ENCODE results near the gene SLX9. TPM values are rescaled to one million over a fixed set of nuclear protein-coding genes. Genes with fewer than 3 reads are reported as not detected.
A peak's percentile ranks its signal among the peaks of the same experiment; 100 is the strongest.

SLX9 gene
- total and polyA plus RNA-seq, 7 experiments from 2014 or later, result 13.2 to 46.4 (median 19.2) TPM

DNA sequence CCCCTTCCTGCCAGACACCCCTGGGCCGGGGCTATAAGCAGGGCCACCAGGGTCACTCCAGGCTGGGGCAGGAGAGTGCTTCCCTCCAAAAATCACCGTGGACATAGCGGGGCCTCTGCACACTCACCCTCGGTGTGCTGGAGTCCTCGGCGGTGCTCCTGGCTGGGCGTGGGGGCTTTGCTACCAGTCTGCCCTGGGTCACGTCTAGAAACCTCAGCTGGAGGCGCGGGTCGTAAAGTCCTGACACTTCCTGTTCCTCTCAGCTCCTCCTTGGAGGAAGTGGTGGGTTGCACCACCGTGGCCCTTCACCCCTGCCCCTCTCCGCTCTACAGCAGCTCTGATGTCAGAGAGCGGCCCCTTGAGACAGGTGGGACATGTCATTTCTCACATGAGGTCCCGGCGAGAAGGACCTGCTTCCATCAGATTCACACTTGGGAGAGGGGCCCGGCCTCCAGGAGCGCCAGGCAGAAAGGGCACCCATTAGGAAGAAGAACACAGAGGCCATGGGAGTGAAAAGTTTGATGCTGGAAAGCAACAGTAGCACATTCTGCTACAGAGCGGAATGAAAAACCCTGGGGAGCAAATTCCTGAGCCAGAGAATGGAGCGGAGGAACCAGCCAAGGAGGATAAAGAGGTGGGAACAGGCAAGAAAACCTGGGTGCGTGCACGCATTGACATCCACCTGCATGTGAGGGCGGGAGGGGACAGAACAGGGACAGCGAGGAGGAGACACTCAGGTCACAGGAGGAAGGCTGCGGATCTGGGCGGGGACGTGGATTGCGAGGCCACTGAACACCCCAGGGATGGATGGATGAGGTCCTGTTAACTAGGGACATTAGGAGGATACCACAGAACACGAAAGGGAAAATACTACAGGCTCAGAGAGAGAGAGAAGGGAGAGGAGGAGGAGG, 18.9 kb upstream of the SLX9 start, which contains the start of gene ITGB2:
TSS of gene ITGB2 (minus strand) at position 206 of the 911 bp plus-strand sequence. CDS start 10,117 bp downstream, outside the sequence.
- H3K27me3 ChIP-seq (ENCODE audit: control insufficient read depth in 2 of 2, insufficient read depth in 2 of 2, low read length in 2 of 2), result no peaks in the 10 kb centered on the region
- peak within 1 kb of the TSS; percentile 89 to 100 (median 99) for H3K4me3 Mint-ChIP-seq
- peak within 1 kb of the TSS; percentile 72 for H3K27ac ChIP-seq (ENCODE audit: low read depth, low read length)
- H3K4me1 Mint-ChIP-seq, result peaks cover 63 to 85% (median 75%) of the 10 kb centered on the region in 7 donors
- peaks cover 0 to 5% (median 0%) of the 10 kb centered on the region in 11 donors for H3K9me3 Mint-ChIP-seq
- H3K36me3 ChIP-seq (ENCODE audit: control insufficient read depth in 2 of 3, insufficient read depth in 3 of 3, low read length in 3 of 3), result peaks cover 0 to 32% (median 4%) of the 10 kb centered on the region in 3 experiments
- DNase-seq (peak in 5 of 9 donors; percentile 56 to 66 (median 58)), ATAC-seq (peak; percentile 73)
- H3K4me1 ChIP-seq (ENCODE audit: control insufficient read depth in 2 of 2, insufficient read depth in 2 of 2, low read length in 2 of 2), result peaks cover 43 to 61% of the 10 kb centered on the region in 2 donors
- H3K9me3 ChIP-seq (ENCODE audit: control insufficient read depth in 2 of 3, low read length in 3 of 3), result no peaks in the 10 kb centered on the region
- H3K36me3 Mint-ChIP-seq, result peaks cover 4 to 45% (median 17%) of the 10 kb centered on the region in 5 donors
- no peaks in the 10 kb centered on the region for H3K27me3 Mint-ChIP-seq
- peak within 1 kb of the TSS; percentile 76 to 98 (median 95) for H3K27ac Mint-ChIP-seq
- POLR2A ChIA-PET, result interaction anchor here (0.5 to 17.4 kb wide), 7 partner anchors 9 to 108 kb away, joined by 3 to 569 read pairs (median 4); no protein-coding TSS in a partner anchor
- intact Hi-C loops (cut with micrococcal nuclease), result loop anchor here (1.0 to 10.0 kb wide), 3 partner anchors 9 to 1056 kb away; partner anchors contain the start of genes AGPAT3 (in 1 of the 2) and PCBP3 (in 1 of the 2)
- H3K4me3 ChIP-seq (ENCODE audit: low read length), result peak within 1 kb of the TSS; percentile 88
- CTCF ChIA-PET, result interaction anchor here (0.9 to 2.5 kb wide), 6 partner anchors 8 to 42 kb away, joined by 3 to 8 read pairs (median 5); no protein-coding TSS in a partner anchor

DNA sequence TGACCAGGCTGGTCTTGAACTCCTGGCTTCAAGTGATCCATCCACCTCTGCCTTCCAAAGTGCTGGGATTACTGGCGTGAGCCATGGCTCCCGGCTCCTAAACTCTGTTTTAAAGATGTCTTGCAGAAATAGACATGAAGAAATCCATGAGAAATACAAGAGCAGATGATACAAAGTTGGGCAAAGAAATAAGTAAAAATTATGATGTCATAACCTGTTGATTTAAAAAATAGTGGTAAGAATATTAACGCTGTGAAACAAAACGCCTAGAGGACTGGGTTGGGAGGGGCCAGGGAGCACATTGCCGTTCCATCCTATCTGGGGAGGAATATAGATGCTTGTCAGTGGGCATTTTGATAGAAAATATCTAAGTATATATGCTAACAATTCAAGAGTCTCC, 17.9 kb upstream of the SLX9 start:
- intact Hi-C loops (cut with micrococcal nuclease), result loop anchor here (1.0 to 10.0 kb wide), 4 partner anchors 8 to 1057 kb away; partner anchors contain the start of genes AGPAT3 (in 1 of the 2) and PCBP3 (in 1 of the 2)
- peak overlapping the region; percentile 27 for H3K4me3 ChIP-seq (ENCODE audit: low read length)
- H3K4me1 Mint-ChIP-seq, result peaks cover 62 to 85% (median 75%) of the 10 kb centered on the region in 7 donors
- POLR2A ChIA-PET, result interaction anchor here (4.2 to 17.4 kb wide), 2 partner anchors 8 to 11 kb away, joined by 36 to 569 read pairs; no protein-coding TSS in a partner anchor
- H3K27ac Mint-ChIP-seq, result peak overlapping the region; percentile 76 to 97 (median 90)
- DNase-seq (no peak), ATAC-seq (no peak)
- CTCF ChIA-PET, result interaction anchor here (1.6 kb wide), 1 partner anchor 9 kb away, joined by 6 read pairs; no protein-coding TSS in a partner anchor
- peaks cover 0 to 5% (median 0%) of the 10 kb centered on the region in 11 donors for H3K9me3 Mint-ChIP-seq
- peaks cover 4 to 39% (median 15%) of the 10 kb centered on the region in 5 donors for H3K36me3 Mint-ChIP-seq
- peak overlapping the region; percentile 44 to 100 (median 98) for H3K4me3 Mint-ChIP-seq
- H3K9me3 ChIP-seq (ENCODE audit: control insufficient read depth in 2 of 3, low read length in 3 of 3), result no peaks in the 10 kb centered on the region
- H3K27ac ChIP-seq (ENCODE audit: low read depth, low read length), result peak overlapping the region; percentile 72
- peaks cover 0 to 32% (median 4%) of the 10 kb centered on the region in 3 experiments for H3K36me3 ChIP-seq (ENCODE audit: control insufficient read depth in 2 of 3, insufficient read depth in 3 of 3, low read length in 3 of 3)
- no peaks in the 10 kb centered on the region for H3K27me3 ChIP-seq (ENCODE audit: control insufficient read depth in 2 of 2, insufficient read depth in 2 of 2, low read length in 2 of 2)
- no peaks in the 10 kb centered on the region for H3K27me3 Mint-ChIP-seq
- peaks cover 42 to 63% of the 10 kb centered on the region in 2 donors for H3K4me1 ChIP-seq (ENCODE audit: control insufficient read depth in 2 of 2, insufficient read depth in 2 of 2, low read length in 2 of 2)

DNA sequence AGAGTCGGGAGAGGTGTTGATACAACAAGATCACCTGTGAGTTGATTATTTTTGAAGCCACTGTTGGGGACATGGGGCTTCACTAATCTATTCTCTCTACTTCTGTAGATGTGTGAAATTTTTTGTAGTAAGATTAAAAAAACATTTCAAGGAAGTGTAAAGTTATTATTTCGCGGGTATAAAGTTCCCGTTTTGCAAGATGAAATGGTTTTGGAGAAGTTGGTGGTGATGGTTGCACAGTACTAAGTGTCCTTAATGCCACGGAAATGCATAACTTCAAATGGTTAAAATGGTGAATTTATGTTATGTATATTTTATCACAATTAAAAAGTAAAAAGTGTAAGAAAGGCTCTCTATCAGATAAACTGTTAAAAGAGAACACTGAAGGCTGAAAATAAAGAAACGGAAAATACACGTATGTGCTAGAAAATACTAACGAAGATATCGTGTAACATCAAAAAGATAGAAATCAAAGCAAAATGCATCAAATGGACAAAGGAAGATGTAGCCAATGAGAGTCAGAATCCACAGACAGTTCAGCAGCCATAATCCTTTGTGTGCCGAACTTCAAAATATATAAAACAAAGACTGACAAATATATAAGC, 16.2 kb upstream of the SLX9 start:
- Histone ChIP-seq H3K27me3 (ENCODE audit: control insufficient read depth in 2 of 2, insufficient read depth in 2 of 2, low read length in 2 of 2) (no peaks in the 10 kb centered on the region), H3K4me1 (ENCODE audit: control insufficient read depth in 2 of 2, insufficient read depth in 2 of 2, low read length in 2 of 2) (peaks cover 31 to 50% of the 10 kb centered on the region in 2 donors), H3K27ac (ENCODE audit: low read depth, low read length) (peak overlapping the region; percentile 72), H3K36me3 (ENCODE audit: control insufficient read depth in 2 of 3, insufficient read depth in 3 of 3, low read length in 3 of 3) (peaks cover 0 to 23% (median 0%) of the 10 kb centered on the region in 3 experiments), H3K4me3 (ENCODE audit: low read length) (peak overlapping the region; percentile 27), H3K9me3 (ENCODE audit: control insufficient read depth in 2 of 3, low read length in 3 of 3) (no peaks in the 10 kb centered on the region)
- H3K27ac Mint-ChIP-seq, result peak overlapping the region; percentile 85 to 97 (median 93)
- H3K4me3 Mint-ChIP-seq, result peak overlapping the region in 9 of 10 donors; percentile 33 to 100 (median 95)
- POLR2A ChIA-PET, result interaction anchor here (12.9 kb wide), 1 partner anchor 10 kb away, joined by 569 read pairs; the partner anchor contains the start of gene ITGB2
- CTCF ChIA-PET, result no interaction called here
- DNase-seq (no peak), ATAC-seq (no peak)
- intact Hi-C loops (cut with micrococcal nuclease), result loop anchor here in 1 of 2 donors (5.0 to 10.0 kb wide), 2 partner anchors 719 to 1059 kb away; partner anchors contain the start of genes AGPAT3 and PCBP3
- H3K9me3 Mint-ChIP-seq, result peaks cover 0 to 5% (median 0%) of the 10 kb centered on the region in 11 donors
- peaks cover 4 to 30% (median 7%) of the 10 kb centered on the region in 5 donors for H3K36me3 Mint-ChIP-seq
- H3K27me3 Mint-ChIP-seq, result no peaks in the 10 kb centered on the region
- H3K4me1 Mint-ChIP-seq, result peaks cover 56 to 80% (median 72%) of the 10 kb centered on the region in 7 donors

DNA sequence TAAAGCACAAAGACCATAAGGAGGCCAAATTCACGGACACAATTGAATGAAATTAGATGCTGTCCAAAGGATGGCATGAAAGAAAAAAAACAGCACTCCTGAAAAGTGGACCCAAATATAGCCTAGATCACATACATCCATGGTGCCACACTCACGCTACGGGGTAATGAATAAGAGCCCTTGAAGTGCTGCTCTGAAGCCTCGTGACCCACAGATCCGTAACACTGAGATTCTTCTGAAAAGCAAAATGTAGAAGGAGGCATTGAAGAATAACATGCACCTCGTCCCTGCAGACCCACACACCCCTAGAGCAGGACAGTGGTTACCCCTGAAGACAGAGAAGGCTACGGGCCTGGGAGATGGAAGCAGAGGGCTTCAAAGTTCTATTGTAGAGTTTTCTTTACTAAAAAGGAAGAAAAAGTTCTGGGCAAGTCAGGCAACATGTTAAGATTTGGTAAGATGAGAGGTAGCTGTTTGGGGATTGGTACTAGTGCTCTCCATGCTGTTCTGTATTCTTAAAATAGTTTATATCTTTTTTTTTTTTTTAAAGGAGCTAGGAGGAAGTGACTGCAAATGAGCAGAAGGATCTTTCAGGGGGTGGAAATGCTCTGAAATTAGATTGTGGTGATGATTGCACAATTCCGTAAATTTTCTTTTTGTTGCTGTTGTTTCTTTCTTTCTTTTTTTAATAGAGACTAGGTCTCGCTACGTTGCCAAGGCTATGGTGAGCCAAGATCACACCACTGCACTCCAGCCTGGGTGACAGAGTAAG, 15.0 kb upstream of the SLX9 start:
- ChIA-PET CTCF (interaction anchor here (1.1 to 4.8 kb wide), 3 partner anchors 8 to 31 kb away, joined by 3 to 44 read pairs (median 4); no protein-coding TSS in a partner anchor), POLR2A (interaction anchor here (12.9 kb wide), 1 partner anchor 11 kb away, joined by 569 read pairs; the partner anchor contains the start of gene ITGB2)
- ATAC-seq, result peak; percentile 39

DNA sequence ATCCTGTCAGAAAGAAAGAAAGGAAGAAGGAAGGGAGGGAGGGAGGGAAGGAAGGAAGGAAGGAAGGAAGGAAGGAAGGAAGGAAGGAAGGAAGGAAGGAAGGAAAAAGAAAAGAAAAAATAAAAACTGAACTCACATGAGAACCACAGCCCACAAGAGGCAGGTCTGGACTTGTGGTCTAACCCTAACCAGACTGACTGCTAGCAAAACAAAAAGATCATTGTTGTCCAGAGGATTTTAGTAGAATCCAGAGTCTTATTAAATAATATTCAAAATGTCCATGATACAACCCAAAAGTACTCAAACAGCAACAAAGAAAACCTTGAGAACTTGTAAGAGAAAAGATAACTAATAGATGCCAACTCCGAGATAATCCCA, 14.5 kb upstream of the SLX9 start:
- Mint-ChIP-seq H3K4me3 (peak overlapping the region; percentile 73 to 100 (median 92)), H3K27ac (peak overlapping the region; percentile 85 to 97 (median 93)), H3K9me3 (peaks cover 0 to 5% (median 0%) of the 10 kb centered on the region in 11 donors), H3K27me3 (no peaks in the 10 kb centered on the region), H3K36me3 (peaks cover 0 to 28% (median 0%) of the 10 kb centered on the region in 5 donors), H3K4me1 (peaks cover 66 to 92% (median 84%) of the 10 kb centered on the region in 7 donors)
- peak overlapping the region; percentile 33 for H3K4me3 ChIP-seq (ENCODE audit: low read length)
- POLR2A ChIA-PET, result interaction anchor here (1.3 to 12.9 kb wide), 4 partner anchors 9 to 51 kb away, joined by 4 to 569 read pairs (median 32); partner anchors contain the start of genes ITGB2 and PTTG1IP
- H3K27me3 ChIP-seq (ENCODE audit: control insufficient read depth in 2 of 2, insufficient read depth in 2 of 2, low read length in 2 of 2), result no peaks in the 10 kb centered on the region
- peaks cover 45 to 63% of the 10 kb centered on the region in 2 donors for H3K4me1 ChIP-seq (ENCODE audit: control insufficient read depth in 2 of 2, insufficient read depth in 2 of 2, low read length in 2 of 2)
- CTCF ChIA-PET, result interaction anchor here (1.5 to 4.8 kb wide), 2 partner anchors 9 to 13 kb away, joined by 4 to 44 read pairs; no protein-coding TSS in a partner anchor
- H3K36me3 ChIP-seq (ENCODE audit: control insufficient read depth in 2 of 3, insufficient read depth in 3 of 3, low read length in 3 of 3), result peaks cover 0 to 7% (median 0%) of the 10 kb centered on the region in 3 experiments
- intact Hi-C loops (cut with micrococcal nuclease), result loop anchor here (5.0 to 10.0 kb wide), 5 partner anchors 53 to 1061 kb away; partner anchors contain the start of genes AGPAT3 (in 1 of the 2), KRTAP12-3 (in 1 of the 2) and PTTG1IP (in 1 of the 2)
- no peaks in the 10 kb centered on the region for H3K9me3 ChIP-seq (ENCODE audit: control insufficient read depth in 2 of 3, low read length in 3 of 3)
- DNase-seq, result no peak
- no peak for ATAC-seq
- peak overlapping the region; percentile 78 for H3K27ac ChIP-seq (ENCODE audit: low read depth, low read length)

More for the DNA sequence above, 15.0 kb upstream of the SLX9 start:
- peak overlapping the region; percentile 73 to 100 (median 92) for H3K4me3 Mint-ChIP-seq
- peak overlapping the region; percentile 46 for H3K4me3 ChIP-seq (ENCODE audit: low read length)
- H3K27ac ChIP-seq (ENCODE audit: low read depth, low read length), result peak overlapping the region; percentile 78
- peaks cover 40 to 58% of the 10 kb centered on the region in 2 donors for H3K4me1 ChIP-seq (ENCODE audit: control insufficient read depth in 2 of 2, insufficient read depth in 2 of 2, low read length in 2 of 2)
- peak overlapping the region; percentile 85 to 97 (median 93) for H3K27ac Mint-ChIP-seq
- peak in 5 of 9 donors; percentile 45 to 58 (median 47) for DNase-seq
- peaks cover 0 to 13% (median 0%) of the 10 kb centered on the region in 3 experiments for H3K36me3 ChIP-seq (ENCODE audit: control insufficient read depth in 2 of 3, insufficient read depth in 3 of 3, low read length in 3 of 3)
- H3K36me3 Mint-ChIP-seq, result peaks cover 4 to 31% (median 4%) of the 10 kb centered on the region in 5 donors
- intact Hi-C loops (cut with micrococcal nuclease), result loop anchor here (5.0 to 10.0 kb wide), 6 partner anchors 52 to 1060 kb away; partner anchors contain the start of genes AGPAT3 (in 1 of the 2), KRTAP12-3 (in 1 of the 2), PCBP3 (in 1 of the 2) and PTTG1IP (in 1 of the 2)
- H3K4me1 Mint-ChIP-seq, result peaks cover 62 to 89% (median 79%) of the 10 kb centered on the region in 7 donors
- H3K27me3 Mint-ChIP-seq, result no peaks in the 10 kb centered on the region
- H3K9me3 Mint-ChIP-seq, result peaks cover 0 to 5% (median 0%) of the 10 kb centered on the region in 11 donors
- no peaks in the 10 kb centered on the region for H3K9me3 ChIP-seq (ENCODE audit: control insufficient read depth in 2 of 3, low read length in 3 of 3)
- H3K27me3 ChIP-seq (ENCODE audit: control insufficient read depth in 2 of 2, insufficient read depth in 2 of 2, low read length in 2 of 2), result no peaks in the 10 kb centered on the region
